ENCODE measurements around the gene P2RX3.
"Not testable (repeated sequence)": the region's sequence is repeated elsewhere in the genome, so short reads cannot be mapped to it uniquely, and the experiment has no call there.

DNA sequence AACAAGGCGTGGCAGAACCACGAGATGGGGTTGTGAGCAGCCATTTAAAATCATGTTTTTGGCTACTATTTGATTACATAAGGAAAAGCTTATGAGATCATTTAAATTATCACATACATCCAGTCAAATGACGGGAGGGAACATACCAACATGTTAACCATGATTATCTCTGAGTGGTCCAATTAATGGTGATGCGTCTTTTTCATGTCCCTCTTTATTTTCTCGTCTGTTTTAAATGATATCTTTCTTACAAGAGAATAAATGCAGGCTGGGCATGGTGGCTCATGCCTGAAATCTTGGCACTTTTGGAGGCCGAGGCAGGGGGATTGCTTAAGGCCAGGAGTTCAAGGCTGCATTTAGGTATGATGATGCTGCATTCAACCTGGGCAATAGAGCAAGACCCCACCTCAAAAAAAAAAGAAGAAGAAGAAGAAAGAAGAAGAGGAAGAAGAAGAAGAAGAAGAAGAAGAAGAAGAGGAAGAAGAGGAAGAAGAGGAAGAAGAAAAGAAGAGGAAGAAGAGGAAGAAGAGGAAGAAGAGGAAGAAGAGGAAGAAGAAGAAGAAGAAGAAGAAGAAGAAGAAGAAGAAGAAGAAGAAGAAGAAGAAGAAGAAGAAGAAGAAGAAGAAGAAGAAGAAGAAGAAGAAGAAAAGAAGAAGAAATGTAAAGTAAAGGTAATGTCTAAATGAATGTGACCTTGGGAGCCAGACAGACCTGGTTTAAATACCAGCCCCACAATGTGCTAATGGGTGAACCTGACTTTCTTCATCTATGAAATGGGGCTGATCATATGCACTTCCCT, 65.0 kb downstream of the P2RX3 start:
- TF ChIP-seq, protein P1, sequence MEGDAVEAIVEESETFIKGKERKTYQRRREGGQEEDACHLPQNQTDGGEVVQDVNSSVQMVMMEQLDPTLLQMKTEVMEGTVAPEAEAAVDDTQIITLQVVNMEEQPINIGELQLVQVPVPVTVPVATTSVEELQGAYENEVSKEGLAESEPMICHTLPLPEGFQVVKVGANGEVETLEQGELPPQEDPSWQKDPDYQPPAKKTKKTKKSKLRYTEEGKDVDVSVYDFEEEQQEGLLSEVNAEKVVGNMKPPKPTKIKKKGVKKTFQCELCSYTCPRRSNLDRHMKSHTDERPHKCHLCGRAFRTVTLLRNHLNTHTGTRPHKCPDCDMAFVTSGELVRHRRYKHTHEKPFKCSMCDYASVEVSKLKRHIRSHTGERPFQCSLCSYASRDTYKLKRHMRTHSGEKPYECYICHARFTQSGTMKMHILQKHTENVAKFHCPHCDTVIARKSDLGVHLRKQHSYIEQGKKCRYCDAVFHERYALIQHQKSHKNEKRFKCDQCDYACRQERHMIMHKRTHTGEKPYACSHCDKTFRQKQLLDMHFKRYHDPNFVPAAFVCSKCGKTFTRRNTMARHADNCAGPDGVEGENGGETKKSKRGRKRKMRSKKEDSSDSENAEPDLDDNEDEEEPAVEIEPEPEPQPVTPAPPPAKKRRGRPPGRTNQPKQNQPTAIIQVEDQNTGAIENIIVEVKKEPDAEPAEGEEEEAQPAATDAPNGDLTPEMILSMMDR (conservative IDR thresholded peaks at IDR 0.05; ENCODE audit: low read depth in 2 of 2) = not testable (repeated sequence)
- TF ChIP-seq EZH2phosphoT487 (IDR thresholded peaks at IDR 0.05; ENCODE audit: unreplicated experiment); EZH2 (IDR thresholded peaks at IDR 0.05; ENCODE audit: low read depth, unreplicated experiment); ZNF331 (CRISPR knock-in tag; IDR thresholded peaks at IDR 0.05; ENCODE audit: low read depth); JUNB (IDR thresholded peaks at IDR 0.05; ENCODE audit: unreplicated experiment); POLR2AphosphoS5 (IDR thresholded peaks at IDR 0.05; ENCODE audit: low read depth); ZNF114 (CRISPR knock-in tag; IDR thresholded peaks at IDR 0.05); NANOG (IDR thresholded peaks at IDR 0.05; ENCODE audit: borderline replicate concordance): not testable (repeated sequence)
- TF ChIP-seq, protein P2, sequence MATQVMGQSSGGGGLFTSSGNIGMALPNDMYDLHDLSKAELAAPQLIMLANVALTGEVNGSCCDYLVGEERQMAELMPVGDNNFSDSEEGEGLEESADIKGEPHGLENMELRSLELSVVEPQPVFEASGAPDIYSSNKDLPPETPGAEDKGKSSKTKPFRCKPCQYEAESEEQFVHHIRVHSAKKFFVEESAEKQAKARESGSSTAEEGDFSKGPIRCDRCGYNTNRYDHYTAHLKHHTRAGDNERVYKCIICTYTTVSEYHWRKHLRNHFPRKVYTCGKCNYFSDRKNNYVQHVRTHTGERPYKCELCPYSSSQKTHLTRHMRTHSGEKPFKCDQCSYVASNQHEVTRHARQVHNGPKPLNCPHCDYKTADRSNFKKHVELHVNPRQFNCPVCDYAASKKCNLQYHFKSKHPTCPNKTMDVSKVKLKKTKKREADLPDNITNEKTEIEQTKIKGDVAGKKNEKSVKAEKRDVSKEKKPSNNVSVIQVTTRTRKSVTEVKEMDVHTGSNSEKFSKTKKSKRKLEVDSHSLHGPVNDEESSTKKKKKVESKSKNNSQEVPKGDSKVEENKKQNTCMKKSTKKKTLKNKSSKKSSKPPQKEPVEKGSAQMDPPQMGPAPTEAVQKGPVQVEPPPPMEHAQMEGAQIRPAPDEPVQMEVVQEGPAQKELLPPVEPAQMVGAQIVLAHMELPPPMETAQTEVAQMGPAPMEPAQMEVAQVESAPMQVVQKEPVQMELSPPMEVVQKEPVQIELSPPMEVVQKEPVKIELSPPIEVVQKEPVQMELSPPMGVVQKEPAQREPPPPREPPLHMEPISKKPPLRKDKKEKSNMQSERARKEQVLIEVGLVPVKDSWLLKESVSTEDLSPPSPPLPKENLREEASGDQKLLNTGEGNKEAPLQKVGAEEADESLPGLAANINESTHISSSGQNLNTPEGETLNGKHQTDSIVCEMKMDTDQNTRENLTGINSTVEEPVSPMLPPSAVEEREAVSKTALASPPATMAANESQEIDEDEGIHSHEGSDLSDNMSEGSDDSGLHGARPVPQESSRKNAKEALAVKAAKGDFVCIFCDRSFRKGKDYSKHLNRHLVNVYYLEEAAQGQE (IDR thresholded peaks at IDR 0.05; ENCODE audit: unreplicated experiment) = not testable (repeated sequence)
